ENCODE measurements around the gene FAM227B.
"Not testable (repeated sequence)": the region's sequence is repeated elsewhere in the genome, so short reads cannot be mapped to it uniquely, and the experiment has no call there.

The FAM227B gene

GRCh38 chr15:49620658-49621368 is at the start of gene FAM227B, which contains the start of gene DTWD1:
FAM227B (minus strand) TSS chr15:49620818; CDS start chr15:49615171, 5,647 bp downstream.
DTWD1 (plus strand) TSS chr15:49621048; CDS start chr15:49625168, 4,120 bp downstream.
- H3K4me3 ChIP-seq (ENCODE audit: low read length), result peak within 1 kb of the TSS; percentile 74
- no peak for TF ChIP-seq CTCF (conservative IDR thresholded peaks at IDR 0.05; ENCODE audit: low read depth, low read length)

GRCh38 chr15:49669288-49669687 is 48.7 kb upstream of the FAM227B start:
- no peak for TF ChIP-seq CTCF (conservative IDR thresholded peaks at IDR 0.05; ENCODE audit: low read depth, low read length)
- H3K4me3 ChIP-seq (ENCODE audit: low read length), result no peak overlapping the region
- DNase-seq (ENCODE audit: low read depth), result no peak

More at GRCh38 chr15:49620658-49621368, at the start of gene FAM227B, which contains the start of gene DTWD1:
- peak; percentile 94 for DNase-seq (ENCODE audit: low read depth)

- not testable (repeated sequence) for DNase-seq (ENCODE audit: low read depth); H3K4me3 ChIP-seq (ENCODE audit: low read length)
Measured at GRCh38 chr15:49666486-49666885, 45.9 kb upstream of the FAM227B start.

- H3K4me3 ChIP-seq (ENCODE audit: low read length), result no peak overlapping the region
- no peak for DNase-seq (ENCODE audit: low read depth)
Measured at GRCh38 chr15:49664716-49665115, 44.1 kb upstream of the FAM227B start.

GRCh38 chr15:49656734-49657133 is 36.1 kb upstream of the FAM227B start:
- no peak overlapping the region for H3K4me3 ChIP-seq (ENCODE audit: low read length)
- DNase-seq (ENCODE audit: low read depth), result no peak
- TF ChIP-seq CTCF (conservative IDR thresholded peaks at IDR 0.05; ENCODE audit: low read depth, low read length), result no peak

More at GRCh38 chr15:49664716-49665115, 44.1 kb upstream of the FAM227B start:
- no peak for TF ChIP-seq CTCF (conservative IDR thresholded peaks at IDR 0.05; ENCODE audit: low read depth, low read length)

- DNase-seq (ENCODE audit: low read depth), result no peak
- TF ChIP-seq CTCF (conservative IDR thresholded peaks at IDR 0.05; ENCODE audit: low read depth, low read length), result no peak
- H3K4me3 ChIP-seq (ENCODE audit: low read length), result no peak overlapping the region
Measured at GRCh38 chr15:49652922-49653321, 32.3 kb upstream of the FAM227B start.

GRCh38 chr15:49650676-49651075 is 30.1 kb upstream of the FAM227B start:
- no peak for TF ChIP-seq CTCF (conservative IDR thresholded peaks at IDR 0.05; ENCODE audit: low read depth, low read length)
- no peak overlapping the region for H3K4me3 ChIP-seq (ENCODE audit: low read length)
- no peak for DNase-seq (ENCODE audit: low read depth)

All from retinal pigment epithelial cell (primary cell).